ENCODE data around the gene RASA4B.

- TF ChIP-seq, protein P1, sequence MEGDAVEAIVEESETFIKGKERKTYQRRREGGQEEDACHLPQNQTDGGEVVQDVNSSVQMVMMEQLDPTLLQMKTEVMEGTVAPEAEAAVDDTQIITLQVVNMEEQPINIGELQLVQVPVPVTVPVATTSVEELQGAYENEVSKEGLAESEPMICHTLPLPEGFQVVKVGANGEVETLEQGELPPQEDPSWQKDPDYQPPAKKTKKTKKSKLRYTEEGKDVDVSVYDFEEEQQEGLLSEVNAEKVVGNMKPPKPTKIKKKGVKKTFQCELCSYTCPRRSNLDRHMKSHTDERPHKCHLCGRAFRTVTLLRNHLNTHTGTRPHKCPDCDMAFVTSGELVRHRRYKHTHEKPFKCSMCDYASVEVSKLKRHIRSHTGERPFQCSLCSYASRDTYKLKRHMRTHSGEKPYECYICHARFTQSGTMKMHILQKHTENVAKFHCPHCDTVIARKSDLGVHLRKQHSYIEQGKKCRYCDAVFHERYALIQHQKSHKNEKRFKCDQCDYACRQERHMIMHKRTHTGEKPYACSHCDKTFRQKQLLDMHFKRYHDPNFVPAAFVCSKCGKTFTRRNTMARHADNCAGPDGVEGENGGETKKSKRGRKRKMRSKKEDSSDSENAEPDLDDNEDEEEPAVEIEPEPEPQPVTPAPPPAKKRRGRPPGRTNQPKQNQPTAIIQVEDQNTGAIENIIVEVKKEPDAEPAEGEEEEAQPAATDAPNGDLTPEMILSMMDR (IDR thresholded peaks at IDR 0.05; ENCODE audit: low read depth, low read length) = no peak
- TF ChIP-seq EZH2phosphoT487 (IDR thresholded peaks at IDR 0.05; ENCODE audit: low read depth) = no peak
These were observed 48.9 kb downstream of the RASA4B start for GRCh38 chr7:102468478-102469350.
